H1 (cell line): ENCODE measurements around the gene ZNF644. TPM values are rescaled to one million over a fixed set of nuclear protein-coding genes. Genes with fewer than 3 reads are reported as not detected.

Experiments used
- polyA plus RNA-seq, 7 experiments: library from polyadenylated mRNA; depleted of rRNA in 3 of 7; stranded (reverse) in 5 of 7; unstranded in 2 of 7; fragments of >200 nt in 5 of 7; fragments of 200-250 nt in 2 of 7; gene quantifications; 1 replicate in 5 of 7; 2 replicates in 1 of 7; 4 replicates in 1 of 7; pipeline versions ENCODE4 v1.2.1 to v1.2.3, GENCODE V29; 2011 to 2013; ENCODE audit warnings: missing spikeins in 2 of 7, mixed read lengths in 2 of 7
- total RNA-seq: library from RNA; stranded (reverse); fragmentation: NEBNext Ultra II Directional; extraction: Animal tissue kit (Norgen Biotek cat#: 25700); gene quantifications from 2 replicates; pipeline ENCODE4 v1.2.1, GENCODE V29; 2021
- TF ChIP-seq, protein P1 (sequence below): fragments of 300-600 bp; sonication (generic); IDR thresholded peaks from 2 replicates; pipeline ENCODE4 v1.7.1; 2012; ENCODE audit warnings: low read length, moderate library complexity, mild to moderate bottlenecking, inconsistent platforms; ENCODE audit not compliant: insufficient replicate concordance

ZNF644 gene
- total and polyA plus RNA-seq, 2 of the 8 experiments (the other 6 are each of a cell fraction or from before 2014, with no cell fraction given): 14.5 to 93.5 TPM

DNA sequence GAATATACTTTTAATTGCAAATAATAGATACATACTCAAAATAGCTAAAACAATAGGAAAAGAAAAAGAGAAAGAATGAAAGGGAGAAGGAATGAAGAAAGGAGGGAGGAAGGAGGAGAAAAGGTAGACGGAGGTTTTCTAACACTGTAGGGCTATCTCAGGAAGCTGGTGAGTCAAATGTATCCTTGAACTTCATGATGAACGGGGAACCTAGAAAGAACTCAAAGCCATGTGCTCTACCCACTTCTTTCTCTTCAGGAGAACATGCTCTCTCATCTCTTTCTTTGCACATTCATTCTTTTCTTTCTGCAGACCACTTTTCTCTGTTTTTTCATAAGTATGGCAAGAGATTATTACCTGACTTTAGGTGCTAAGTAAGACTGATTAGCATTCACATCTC, 37.3 kb upstream of the ZNF644 start (continued):
- TF ChIP-seq, protein P1, sequence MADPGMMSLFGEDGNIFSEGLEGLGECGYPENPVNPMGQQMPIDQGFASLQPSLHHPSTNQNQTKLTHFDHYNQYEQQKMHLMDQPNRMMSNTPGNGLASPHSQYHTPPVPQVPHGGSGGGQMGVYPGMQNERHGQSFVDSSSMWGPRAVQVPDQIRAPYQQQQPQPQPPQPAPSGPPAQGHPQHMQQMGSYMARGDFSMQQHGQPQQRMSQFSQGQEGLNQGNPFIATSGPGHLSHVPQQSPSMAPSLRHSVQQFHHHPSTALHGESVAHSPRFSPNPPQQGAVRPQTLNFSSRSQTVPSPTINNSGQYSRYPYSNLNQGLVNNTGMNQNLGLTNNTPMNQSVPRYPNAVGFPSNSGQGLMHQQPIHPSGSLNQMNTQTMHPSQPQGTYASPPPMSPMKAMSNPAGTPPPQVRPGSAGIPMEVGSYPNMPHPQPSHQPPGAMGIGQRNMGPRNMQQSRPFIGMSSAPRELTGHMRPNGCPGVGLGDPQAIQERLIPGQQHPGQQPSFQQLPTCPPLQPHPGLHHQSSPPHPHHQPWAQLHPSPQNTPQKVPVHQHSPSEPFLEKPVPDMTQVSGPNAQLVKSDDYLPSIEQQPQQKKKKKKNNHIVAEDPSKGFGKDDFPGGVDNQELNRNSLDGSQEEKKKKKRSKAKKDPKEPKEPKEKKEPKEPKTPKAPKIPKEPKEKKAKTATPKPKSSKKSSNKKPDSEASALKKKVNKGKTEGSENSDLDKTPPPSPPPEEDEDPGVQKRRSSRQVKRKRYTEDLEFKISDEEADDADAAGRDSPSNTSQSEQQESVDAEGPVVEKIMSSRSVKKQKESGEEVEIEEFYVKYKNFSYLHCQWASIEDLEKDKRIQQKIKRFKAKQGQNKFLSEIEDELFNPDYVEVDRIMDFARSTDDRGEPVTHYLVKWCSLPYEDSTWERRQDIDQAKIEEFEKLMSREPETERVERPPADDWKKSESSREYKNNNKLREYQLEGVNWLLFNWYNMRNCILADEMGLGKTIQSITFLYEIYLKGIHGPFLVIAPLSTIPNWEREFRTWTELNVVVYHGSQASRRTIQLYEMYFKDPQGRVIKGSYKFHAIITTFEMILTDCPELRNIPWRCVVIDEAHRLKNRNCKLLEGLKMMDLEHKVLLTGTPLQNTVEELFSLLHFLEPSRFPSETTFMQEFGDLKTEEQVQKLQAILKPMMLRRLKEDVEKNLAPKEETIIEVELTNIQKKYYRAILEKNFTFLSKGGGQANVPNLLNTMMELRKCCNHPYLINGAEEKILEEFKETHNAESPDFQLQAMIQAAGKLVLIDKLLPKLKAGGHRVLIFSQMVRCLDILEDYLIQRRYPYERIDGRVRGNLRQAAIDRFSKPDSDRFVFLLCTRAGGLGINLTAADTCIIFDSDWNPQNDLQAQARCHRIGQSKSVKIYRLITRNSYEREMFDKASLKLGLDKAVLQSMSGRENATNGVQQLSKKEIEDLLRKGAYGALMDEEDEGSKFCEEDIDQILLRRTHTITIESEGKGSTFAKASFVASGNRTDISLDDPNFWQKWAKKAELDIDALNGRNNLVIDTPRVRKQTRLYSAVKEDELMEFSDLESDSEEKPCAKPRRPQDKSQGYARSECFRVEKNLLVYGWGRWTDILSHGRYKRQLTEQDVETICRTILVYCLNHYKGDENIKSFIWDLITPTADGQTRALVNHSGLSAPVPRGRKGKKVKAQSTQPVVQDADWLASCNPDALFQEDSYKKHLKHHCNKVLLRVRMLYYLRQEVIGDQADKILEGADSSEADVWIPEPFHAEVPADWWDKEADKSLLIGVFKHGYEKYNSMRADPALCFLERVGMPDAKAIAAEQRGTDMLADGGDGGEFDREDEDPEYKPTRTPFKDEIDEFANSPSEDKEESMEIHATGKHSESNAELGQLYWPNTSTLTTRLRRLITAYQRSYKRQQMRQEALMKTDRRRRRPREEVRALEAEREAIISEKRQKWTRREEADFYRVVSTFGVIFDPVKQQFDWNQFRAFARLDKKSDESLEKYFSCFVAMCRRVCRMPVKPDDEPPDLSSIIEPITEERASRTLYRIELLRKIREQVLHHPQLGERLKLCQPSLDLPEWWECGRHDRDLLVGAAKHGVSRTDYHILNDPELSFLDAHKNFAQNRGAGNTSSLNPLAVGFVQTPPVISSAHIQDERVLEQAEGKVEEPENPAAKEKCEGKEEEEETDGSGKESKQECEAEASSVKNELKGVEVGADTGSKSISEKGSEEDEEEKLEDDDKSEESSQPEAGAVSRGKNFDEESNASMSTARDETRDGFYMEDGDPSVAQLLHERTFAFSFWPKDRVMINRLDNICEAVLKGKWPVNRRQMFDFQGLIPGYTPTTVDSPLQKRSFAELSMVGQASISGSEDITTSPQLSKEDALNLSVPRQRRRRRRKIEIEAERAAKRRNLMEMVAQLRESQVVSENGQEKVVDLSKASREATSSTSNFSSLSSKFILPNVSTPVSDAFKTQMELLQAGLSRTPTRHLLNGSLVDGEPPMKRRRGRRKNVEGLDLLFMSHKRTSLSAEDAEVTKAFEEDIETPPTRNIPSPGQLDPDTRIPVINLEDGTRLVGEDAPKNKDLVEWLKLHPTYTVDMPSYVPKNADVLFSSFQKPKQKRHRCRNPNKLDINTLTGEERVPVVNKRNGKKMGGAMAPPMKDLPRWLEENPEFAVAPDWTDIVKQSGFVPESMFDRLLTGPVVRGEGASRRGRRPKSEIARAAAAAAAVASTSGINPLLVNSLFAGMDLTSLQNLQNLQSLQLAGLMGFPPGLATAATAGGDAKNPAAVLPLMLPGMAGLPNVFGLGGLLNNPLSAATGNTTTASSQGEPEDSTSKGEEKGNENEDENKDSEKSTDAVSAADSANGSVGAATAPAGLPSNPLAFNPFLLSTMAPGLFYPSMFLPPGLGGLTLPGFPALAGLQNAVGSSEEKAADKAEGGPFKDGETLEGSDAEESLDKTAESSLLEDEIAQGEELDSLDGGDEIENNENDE: no peak
